ENCODE data around the gene PAX8. TPM values are rescaled to one million over a fixed set of nuclear protein-coding genes. Genes with fewer than 3 reads are reported as not detected.

PAX8 gene
- total RNA-seq, 1 experiment from 2014 or later = 3.4 TPM

DNA sequence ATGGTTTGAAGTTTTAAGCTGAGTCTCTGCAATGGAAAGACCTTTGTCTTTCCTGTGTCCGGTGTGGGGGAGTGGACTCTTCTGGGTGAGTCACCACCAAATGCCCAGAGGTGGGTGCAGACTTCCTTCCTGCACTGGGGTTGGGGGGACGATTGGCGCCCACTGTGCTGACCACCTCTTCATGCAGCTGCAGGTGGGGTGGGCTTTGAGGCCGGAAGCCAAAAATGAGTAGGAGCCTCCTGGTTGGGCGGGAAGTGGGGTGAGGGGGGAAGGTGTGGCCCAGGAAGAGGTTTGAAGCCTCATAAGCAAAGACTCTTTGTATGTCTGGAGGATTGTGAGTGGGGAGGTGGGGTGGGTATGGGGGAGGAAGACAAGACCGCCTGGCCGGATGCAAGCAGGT is 27.6 kb downstream of the PAX8 start:
- H3K27me3 ChIP-seq (ENCODE audit: low read length) = no peaks in the 10 kb centered on the region
- no peak overlapping the region for H3K4me2 ChIP-seq (ENCODE audit: low read length)
- no peaks in the 10 kb centered on the region for H3K9me2 ChIP-seq (replicated peaks; ENCODE audit: low read length)
- intact Hi-C loops (cut with micrococcal nuclease) = no loop called here
- BruUV-seq (replicated peaks) = no TSS peak
- no peak overlapping the region for H3K9ac ChIP-seq (ENCODE audit: low read length)
- TF ChIP-seq, protein P1, sequence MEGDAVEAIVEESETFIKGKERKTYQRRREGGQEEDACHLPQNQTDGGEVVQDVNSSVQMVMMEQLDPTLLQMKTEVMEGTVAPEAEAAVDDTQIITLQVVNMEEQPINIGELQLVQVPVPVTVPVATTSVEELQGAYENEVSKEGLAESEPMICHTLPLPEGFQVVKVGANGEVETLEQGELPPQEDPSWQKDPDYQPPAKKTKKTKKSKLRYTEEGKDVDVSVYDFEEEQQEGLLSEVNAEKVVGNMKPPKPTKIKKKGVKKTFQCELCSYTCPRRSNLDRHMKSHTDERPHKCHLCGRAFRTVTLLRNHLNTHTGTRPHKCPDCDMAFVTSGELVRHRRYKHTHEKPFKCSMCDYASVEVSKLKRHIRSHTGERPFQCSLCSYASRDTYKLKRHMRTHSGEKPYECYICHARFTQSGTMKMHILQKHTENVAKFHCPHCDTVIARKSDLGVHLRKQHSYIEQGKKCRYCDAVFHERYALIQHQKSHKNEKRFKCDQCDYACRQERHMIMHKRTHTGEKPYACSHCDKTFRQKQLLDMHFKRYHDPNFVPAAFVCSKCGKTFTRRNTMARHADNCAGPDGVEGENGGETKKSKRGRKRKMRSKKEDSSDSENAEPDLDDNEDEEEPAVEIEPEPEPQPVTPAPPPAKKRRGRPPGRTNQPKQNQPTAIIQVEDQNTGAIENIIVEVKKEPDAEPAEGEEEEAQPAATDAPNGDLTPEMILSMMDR (conservative IDR thresholded peaks at IDR 0.05; ENCODE audit: low read depth, low read length) = no peak
- TF ChIP-seq EZH2phosphoT487 (IDR thresholded peaks at IDR 0.05; ENCODE audit: borderline replicate concordance, low read length) = no peak
- no peak for TF ChIP-seq EZH2 (IDR thresholded peaks at IDR 0.05; ENCODE audit: low read length, unreplicated experiment)
- no peaks in the 10 kb centered on the region for H3K79me2 ChIP-seq (ENCODE audit: low read length)
- ChIA-PET CTCF (no interaction called here), POLR2A (ENCODE audit: unreplicated experiment) (no interaction called here)
- no peaks in the 10 kb centered on the region for H3K36me3 ChIP-seq (ENCODE audit: low read depth, low read length)
- H3K27ac ChIP-seq (ENCODE audit: low read length) = no peak overlapping the region
- H2AFZ ChIP-seq (ENCODE audit: low read length) = no peak overlapping the region
- H3F3A ChIP-seq (ENCODE audit: low read length, unreplicated experiment) = no peaks in the 10 kb centered on the region
- no peaks in the 10 kb centered on the region for H3K9me3 ChIP-seq (ENCODE audit: low read length)
- no peak overlapping the region for H3K4me3 ChIP-seq (ENCODE audit: low read length)
- H3K4me1 ChIP-seq (ENCODE audit: insufficient read depth, low read length) = peaks cover 19% of the 10 kb centered on the region
- H4K20me1 ChIP-seq (ENCODE audit: low read length) = no peaks in the 10 kb centered on the region
- DNase-seq (peak; percentile 29), ATAC-seq (no peak; the same call in 1 of the 2 replicates)

DNA sequence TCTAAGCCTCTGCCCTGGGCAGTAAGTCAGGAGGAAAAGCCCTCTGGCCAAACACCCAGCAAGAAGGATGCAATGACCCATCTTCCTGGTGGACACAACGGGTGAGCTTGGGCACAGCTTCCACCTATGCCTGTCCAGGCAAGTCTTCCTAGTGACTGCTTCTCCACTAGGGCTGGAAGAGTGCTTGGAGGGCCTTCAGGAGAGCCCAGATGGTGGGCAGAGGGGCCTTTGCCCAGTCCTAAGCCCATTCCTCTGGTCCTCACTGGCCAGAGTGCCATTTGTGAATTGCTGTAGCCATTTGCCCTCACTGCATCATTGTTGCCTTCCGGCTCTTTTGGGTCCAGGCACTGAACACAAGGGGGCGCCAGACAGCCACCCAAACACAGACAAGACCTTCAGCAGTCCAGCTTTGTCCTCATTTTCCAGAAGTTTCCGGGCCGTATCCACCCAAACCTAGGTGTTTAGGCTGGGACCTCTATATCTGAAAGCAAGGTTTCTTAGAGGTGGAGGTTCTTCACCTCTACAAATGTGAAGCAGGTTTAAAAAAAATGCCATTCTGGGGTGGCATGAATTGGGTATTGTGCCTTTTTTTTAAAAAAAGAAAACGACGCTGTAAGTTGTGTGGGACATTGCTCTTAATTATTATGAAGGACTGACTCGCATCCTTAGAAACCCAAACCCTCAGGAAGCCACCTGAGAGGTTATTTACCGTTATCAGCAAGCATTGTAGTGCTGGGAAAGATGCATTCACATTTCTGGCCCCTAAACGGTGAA is 29.5 kb downstream of the PAX8 start:
- no peak overlapping the region for H3K4me3 ChIP-seq (ENCODE audit: low read length)
- H3K9me3 ChIP-seq (ENCODE audit: low read length) = no peaks in the 10 kb centered on the region
- TF ChIP-seq EZH2 (IDR thresholded peaks at IDR 0.05; ENCODE audit: low read length, unreplicated experiment) = no peak
- TF ChIP-seq, protein P1 (conservative IDR thresholded peaks at IDR 0.05; ENCODE audit: low read depth, low read length) = peak; percentile 95
- H3K27ac ChIP-seq (ENCODE audit: low read length) = no peak overlapping the region
- no TSS peak for BruUV-seq (replicated peaks)
- ChIA-PET CTCF (interaction anchor here (0.5 to 1.0 kb wide), 5 partner anchors 9 to 102 kb away, joined by 3 to 4 read pairs (median 4); no protein-coding TSS in a partner anchor), POLR2A (ENCODE audit: unreplicated experiment) (no interaction called here)
- no peak overlapping the region for H3K9ac ChIP-seq (ENCODE audit: low read length)
- no peaks in the 10 kb centered on the region for H3K9me2 ChIP-seq (replicated peaks; ENCODE audit: low read length)
- peak overlapping the region; percentile 38 for H2AFZ ChIP-seq (ENCODE audit: low read length)
- intact Hi-C loops (cut with micrococcal nuclease) = loop anchor here (1.0 to 5.0 kb wide), 3 partner anchors 33 to 121 kb away; no protein-coding TSS in a partner anchor
- DNase-seq = peak; percentile 81
- peaks cover 19% of the 10 kb centered on the region for H3K4me1 ChIP-seq (ENCODE audit: insufficient read depth, low read length)
- H3K36me3 ChIP-seq (ENCODE audit: low read depth, low read length) = no peaks in the 10 kb centered on the region
- H4K20me1 ChIP-seq (ENCODE audit: low read length) = no peaks in the 10 kb centered on the region
- no peak overlapping the region for H3K4me2 ChIP-seq (ENCODE audit: low read length)
- peak; percentile 86 for ATAC-seq
- H3K27me3 ChIP-seq (ENCODE audit: low read length) = no peaks in the 10 kb centered on the region
- H3K79me2 ChIP-seq (ENCODE audit: low read length) = no peaks in the 10 kb centered on the region
- H3F3A ChIP-seq (ENCODE audit: low read length, unreplicated experiment) = no peaks in the 10 kb centered on the region

DNA sequence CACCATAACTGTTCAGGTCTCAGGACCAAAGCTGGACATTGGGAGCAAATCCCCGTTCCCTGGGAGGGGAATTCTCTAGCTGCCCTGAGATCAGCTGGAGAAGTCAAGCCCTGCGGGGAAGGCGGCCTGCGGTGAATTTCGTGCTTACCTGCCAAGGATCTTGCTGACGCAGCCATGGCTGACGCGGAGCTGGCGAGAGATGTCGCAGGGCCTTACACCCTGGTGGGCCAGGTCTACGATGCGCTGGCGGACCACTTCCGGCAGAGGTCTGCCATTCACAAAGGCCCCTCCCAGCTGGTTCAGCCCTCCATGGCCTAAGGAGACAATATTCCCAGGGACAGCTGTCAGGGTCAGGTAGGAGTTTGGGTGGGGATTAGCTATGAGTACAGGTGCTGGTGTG is 32.1 kb downstream of the PAX8 start:
- no peaks in the 10 kb centered on the region for H3K9me2 ChIP-seq (replicated peaks; ENCODE audit: low read length)

More for the DNA sequence above, 32.1 kb downstream of the PAX8 start:
- H3K4me1 ChIP-seq (ENCODE audit: insufficient read depth, low read length) = peaks cover 19% of the 10 kb centered on the region
- H3K4me3 ChIP-seq (ENCODE audit: low read length) = no peak overlapping the region
- TF ChIP-seq EZH2 (IDR thresholded peaks at IDR 0.05; ENCODE audit: low read length, unreplicated experiment) = no peak
- TF ChIP-seq EZH2phosphoT487 (IDR thresholded peaks at IDR 0.05; ENCODE audit: borderline replicate concordance, low read length) = no peak
- TF ChIP-seq, protein P1 (conservative IDR thresholded peaks at IDR 0.05; ENCODE audit: low read depth, low read length) = no peak
- no TSS peak for BruUV-seq (replicated peaks)
- peaks cover 5% of the 10 kb centered on the region; the same call in 1 of the 2 replicates for H3K79me2 ChIP-seq (ENCODE audit: low read length)
- intact Hi-C loops (cut with micrococcal nuclease) = loop anchor here (5.0 kb wide), 1 partner anchor 36 kb away; no protein-coding TSS in a partner anchor
- H3K9ac ChIP-seq (ENCODE audit: low read length) = no peak overlapping the region
- H3K36me3 ChIP-seq (ENCODE audit: low read depth, low read length) = no peaks in the 10 kb centered on the region
- ChIA-PET POLR2A (ENCODE audit: unreplicated experiment) (interaction anchor here (0.5 kb wide), 1 partner anchor 44 kb away, joined by 19 read pairs; no protein-coding TSS in a partner anchor), CTCF (interaction anchor here (0.6 kb wide), 1 partner anchor 37 kb away, joined by 3 read pairs; no protein-coding TSS in a partner anchor)
- no peaks in the 10 kb centered on the region for H3K9me3 ChIP-seq (ENCODE audit: low read length)
- no peak overlapping the region for H2AFZ ChIP-seq (ENCODE audit: low read length)
- ATAC-seq (no peak), DNase-seq (no peak)
- H4K20me1 ChIP-seq (ENCODE audit: low read length) = no peaks in the 10 kb centered on the region
- no peak overlapping the region for H3K27ac ChIP-seq (ENCODE audit: low read length)
- no peaks in the 10 kb centered on the region for H3K27me3 ChIP-seq (ENCODE audit: low read length)
- H3F3A ChIP-seq (ENCODE audit: low read length, unreplicated experiment) = peaks cover under 1% of the 10 kb centered on the region
- H3K4me2 ChIP-seq (ENCODE audit: low read length) = no peak overlapping the region
